ENCODE results near the gene ADAMTS12.
"Not testable (repeated sequence)": the region's sequence is repeated elsewhere in the genome, so short reads cannot be mapped to it uniquely, and the experiment has no call there.

Gene ADAMTS12, protein sequence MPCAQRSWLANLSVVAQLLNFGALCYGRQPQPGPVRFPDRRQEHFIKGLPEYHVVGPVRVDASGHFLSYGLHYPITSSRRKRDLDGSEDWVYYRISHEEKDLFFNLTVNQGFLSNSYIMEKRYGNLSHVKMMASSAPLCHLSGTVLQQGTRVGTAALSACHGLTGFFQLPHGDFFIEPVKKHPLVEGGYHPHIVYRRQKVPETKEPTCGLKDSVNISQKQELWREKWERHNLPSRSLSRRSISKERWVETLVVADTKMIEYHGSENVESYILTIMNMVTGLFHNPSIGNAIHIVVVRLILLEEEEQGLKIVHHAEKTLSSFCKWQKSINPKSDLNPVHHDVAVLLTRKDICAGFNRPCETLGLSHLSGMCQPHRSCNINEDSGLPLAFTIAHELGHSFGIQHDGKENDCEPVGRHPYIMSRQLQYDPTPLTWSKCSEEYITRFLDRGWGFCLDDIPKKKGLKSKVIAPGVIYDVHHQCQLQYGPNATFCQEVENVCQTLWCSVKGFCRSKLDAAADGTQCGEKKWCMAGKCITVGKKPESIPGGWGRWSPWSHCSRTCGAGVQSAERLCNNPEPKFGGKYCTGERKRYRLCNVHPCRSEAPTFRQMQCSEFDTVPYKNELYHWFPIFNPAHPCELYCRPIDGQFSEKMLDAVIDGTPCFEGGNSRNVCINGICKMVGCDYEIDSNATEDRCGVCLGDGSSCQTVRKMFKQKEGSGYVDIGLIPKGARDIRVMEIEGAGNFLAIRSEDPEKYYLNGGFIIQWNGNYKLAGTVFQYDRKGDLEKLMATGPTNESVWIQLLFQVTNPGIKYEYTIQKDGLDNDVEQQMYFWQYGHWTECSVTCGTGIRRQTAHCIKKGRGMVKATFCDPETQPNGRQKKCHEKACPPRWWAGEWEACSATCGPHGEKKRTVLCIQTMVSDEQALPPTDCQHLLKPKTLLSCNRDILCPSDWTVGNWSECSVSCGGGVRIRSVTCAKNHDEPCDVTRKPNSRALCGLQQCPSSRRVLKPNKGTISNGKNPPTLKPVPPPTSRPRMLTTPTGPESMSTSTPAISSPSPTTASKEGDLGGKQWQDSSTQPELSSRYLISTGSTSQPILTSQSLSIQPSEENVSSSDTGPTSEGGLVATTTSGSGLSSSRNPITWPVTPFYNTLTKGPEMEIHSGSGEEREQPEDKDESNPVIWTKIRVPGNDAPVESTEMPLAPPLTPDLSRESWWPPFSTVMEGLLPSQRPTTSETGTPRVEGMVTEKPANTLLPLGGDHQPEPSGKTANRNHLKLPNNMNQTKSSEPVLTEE (N-terminal part only)

GRCh38 chr5:33891788-33892619, at the start of gene ADAMTS12:
TSS of gene ADAMTS12 (minus strand) at chr5:33891990. CDS start at chr5:33891856, 134 bp downstream.
- no peak for DNase-seq

DNA sequence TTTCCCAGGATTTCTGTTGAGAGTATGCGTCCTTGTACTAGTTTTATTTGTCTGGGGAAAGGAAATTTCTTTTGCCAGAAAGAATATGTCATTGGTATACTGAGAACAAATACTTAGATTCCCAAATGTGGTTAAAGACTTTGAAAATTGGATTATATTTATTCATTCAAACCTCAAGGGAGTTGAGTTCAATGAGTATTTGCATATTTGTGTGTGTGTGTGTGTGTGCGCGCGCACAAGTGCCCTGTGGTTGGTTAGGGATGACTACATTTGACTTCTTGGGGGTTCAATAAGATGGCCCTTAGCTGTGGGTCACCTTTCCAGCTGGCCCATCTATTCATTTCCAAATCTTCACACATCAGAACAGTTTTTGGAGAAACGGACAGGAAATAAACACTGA, 49.3 kb upstream of the ADAMTS12 start:
- no peak for DNase-seq

DNA sequence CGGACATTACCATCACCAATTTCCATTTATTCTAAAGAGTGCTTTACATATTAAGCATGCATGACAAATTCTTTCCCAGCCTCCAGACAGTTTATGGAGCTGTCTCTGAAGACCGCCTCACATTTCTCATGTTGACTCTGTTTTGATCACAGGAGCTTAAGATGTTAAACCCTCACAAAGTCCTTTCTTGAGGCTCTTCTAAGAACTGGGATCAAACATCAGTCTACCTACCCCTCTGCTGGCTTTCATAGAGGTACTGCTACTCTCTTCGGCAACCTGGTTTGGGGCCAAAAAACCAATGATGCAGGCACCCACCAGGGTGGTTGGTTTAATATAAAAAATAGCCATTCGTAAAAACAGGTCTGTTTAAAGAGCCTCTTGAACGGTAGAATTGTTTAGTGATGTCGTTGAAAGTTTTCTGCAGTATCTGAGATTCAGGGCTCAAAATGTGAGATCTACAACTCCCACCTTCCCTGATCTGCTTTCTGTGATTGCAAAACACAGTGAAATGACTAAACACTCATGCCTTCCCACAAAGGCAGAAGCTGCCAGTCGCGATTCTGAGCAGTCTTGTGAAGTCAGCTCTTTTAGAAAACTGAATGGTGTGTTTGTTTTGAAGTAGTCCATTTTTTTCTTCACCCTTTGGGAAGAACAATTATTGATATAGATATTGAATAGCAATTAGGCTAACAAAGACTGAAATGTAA, 47.9 kb upstream of the ADAMTS12 start:
- DNase-seq = peak; percentile 6

DNA sequence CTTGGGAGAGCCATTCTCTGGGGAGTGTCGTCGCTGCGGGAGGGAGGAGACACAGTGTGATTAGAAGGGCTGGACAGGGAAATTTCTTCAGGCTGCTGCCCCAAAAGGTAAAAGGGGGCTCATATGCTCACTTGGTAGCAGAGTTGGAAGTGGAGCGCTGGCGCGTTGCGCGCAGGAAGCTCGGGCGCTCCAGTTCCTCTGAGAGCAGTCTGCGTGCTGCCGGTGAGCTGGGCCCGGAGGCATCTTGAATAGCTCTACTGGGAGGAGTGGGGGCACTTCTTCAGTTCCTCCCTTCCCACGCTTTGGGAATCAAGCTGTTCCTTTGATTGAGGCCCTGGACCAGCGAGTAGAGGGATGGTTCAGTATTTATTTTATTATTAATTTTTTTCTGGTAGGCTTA, 47.1 kb upstream of the ADAMTS12 start:
- DNase-seq = no peak

- no peak for DNase-seq
Observed at GRCh38 chr5:33938507-33938796, 46.7 kb upstream of the ADAMTS12 start.

DNA sequence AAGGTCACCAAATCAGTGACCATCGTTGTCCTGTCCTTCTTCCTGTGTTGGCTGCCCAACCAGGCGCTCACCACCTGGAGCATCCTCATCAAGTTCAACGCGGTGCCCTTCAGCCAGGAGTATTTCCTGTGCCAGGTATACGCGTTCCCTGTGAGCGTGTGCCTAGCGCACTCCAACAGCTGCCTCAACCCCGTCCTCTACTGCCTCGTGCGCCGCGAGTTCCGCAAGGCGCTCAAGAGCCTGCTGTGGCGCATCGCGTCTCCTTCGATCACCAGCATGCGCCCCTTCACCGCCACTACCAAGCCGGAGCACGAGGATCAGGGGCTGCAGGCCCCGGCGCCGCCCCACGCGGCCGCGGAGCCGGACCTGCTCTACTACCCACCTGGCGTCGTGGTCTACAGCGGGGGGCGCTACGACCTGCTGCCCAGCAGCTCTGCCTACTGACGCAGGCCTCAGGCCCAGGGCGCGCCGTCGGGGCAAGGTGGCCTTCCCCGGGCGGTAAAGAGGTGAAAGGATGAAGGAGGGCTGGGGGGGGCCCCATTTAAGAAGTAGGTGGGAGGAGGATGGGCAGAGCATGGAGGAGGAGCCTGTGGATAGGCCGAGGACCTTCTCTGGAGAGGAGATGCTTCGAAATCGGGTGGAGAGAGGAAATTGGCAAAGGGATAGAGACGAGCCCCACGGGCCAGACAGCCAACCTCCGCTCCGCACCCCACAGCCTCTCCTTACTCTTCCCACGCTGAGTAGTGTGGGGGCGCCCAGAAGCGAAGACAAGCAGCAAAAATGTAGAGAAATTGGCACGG, 46.1 kb upstream of the ADAMTS12 start:
- no peak for DNase-seq

GRCh38 chr5:33937017-33937706, 45.4 kb upstream of the ADAMTS12 start:
- no peak for DNase-seq

GRCh38 chr5:33936381-33937016, 44.7 kb upstream of the ADAMTS12 start, which contains the start of gene RXFP3:
TSS of gene RXFP3 (plus strand) at chr5:33936386. CDS start at chr5:33936741, 355 bp downstream.
- DNase-seq = no peak

- peak; percentile 9 for DNase-seq
Observed at GRCh38 chr5:33936004-33936380, 44.2 kb upstream of the ADAMTS12 start.

GRCh38 chr5:33934176-33934575, 42.4 kb upstream of the ADAMTS12 start:
- DNase-seq = no peak

GRCh38 chr5:33933723-33934169, 42.0 kb upstream of the ADAMTS12 start:
- no peak for DNase-seq

- DNase-seq = no peak
Observed at GRCh38 chr5:33931136-33931535, 39.3 kb upstream of the ADAMTS12 start.

DNA sequence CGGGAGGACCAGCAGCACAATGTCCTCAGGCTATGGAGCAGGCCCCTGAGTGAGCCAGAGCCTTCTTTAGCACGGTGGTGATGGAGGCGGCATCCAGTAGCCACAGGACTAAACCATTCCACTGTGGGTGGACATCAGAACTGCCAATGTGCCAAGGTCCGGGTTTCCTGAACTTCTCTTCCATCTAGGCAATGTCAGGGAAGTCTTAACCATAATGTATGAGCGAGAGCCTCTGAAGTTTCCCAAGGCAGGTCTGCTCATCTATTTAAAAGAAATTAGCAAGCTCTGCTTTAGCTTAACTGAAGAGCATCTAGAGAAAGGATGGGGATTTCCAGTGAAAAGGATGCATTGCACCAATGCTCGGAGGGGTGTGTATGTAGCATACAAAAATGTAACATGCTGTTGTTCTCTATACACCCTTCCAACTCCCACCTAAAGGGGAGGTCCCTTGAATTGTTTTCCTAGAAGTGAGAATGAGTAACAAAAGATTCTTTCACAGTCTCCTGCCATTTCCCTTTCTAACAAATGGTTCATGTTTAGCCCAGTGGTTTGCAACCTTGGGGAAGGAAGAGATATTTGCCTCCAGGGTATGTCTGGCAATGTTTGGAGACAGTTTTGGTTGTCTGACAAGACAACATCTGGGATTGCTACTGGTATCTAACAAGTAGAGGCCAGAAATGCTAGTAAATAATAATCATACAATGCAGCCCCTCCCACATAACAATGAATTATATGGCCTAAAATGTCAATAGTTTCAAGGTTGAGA, 38.3 kb upstream of the ADAMTS12 start:
- DNase-seq = no peak

- DNase-seq = no peak
Observed at GRCh38 chr5:33928283-33928682, 36.5 kb upstream of the ADAMTS12 start.

- no peak for DNase-seq
Observed at GRCh38 chr5:33927685-33928084, 35.9 kb upstream of the ADAMTS12 start.

- no peak for DNase-seq
Observed at GRCh38 chr5:33925278-33925677, 33.5 kb upstream of the ADAMTS12 start.

DNA sequence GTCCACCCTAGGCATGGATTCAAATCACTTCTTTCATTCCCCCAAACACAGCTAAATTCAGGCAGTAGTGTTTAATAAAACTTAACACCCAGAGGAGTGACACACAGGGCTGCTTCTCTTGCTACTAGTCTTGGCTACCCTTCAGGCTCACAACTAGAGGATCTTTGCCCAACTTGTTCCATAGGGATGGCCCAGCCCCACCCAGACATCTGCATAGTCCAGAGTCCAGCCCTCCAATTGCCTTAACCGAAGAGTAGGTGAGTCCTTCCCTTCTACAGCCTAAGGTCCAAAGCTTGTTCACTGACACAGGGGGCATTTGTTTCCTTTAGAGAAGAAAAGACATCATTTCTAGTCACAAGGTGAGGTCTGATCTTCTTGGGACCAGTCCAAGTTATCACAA, 29.2 kb upstream of the ADAMTS12 start:
- no peak for DNase-seq

- not testable (repeated sequence) for DNase-seq
Observed at GRCh38 chr5:33914844-33915243, 23.1 kb upstream of the ADAMTS12 start.

GRCh38 chr5:33906248-33906647, 14.5 kb upstream of the ADAMTS12 start:
- DNase-seq = not testable (repeated sequence)

Data from suppressor macrophage treated with lipopolysaccharide for 4 hours (primary cell).